ENCODE measurements around the gene UXS1.

The UXS1 gene

DNA sequence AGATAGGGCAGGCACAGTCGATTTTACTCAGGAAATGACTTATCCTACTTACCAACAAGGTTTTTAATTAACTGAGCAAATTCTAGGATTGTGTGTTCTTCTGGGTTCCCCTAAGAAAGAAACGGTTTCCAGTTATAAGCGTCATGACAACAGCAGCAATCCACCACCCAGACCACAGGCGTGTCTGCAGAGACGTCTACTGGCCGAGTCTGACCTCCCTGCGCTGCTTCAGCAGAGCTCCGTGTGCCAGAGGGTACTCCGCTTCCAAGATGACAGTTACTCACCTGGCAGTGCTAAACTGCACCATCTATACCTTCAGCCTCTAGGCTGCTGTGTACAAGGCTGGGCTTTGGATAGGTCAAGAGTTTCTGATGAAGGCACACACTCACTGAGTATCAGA is 95.4 kb downstream of the UXS1 start:
- no peak for ATAC-seq (ENCODE audit: insufficient read depth, low read depth)
- DNase-seq, result no peak
- H4K20me1 ChIP-seq (ENCODE audit: insufficient read depth, low read length), result no peaks in the 10 kb centered on the region

GRCh38 chr2:106098081-106098480 is 96.0 kb downstream of the UXS1 start:
- TF ChIP-seq CTCF (IDR thresholded peaks at IDR 0.05; ENCODE audit: borderline replicate concordance, extremely low read depth, low read length, poor library complexity, severe bottlenecking) (peak; percentile 60), EZH2 (IDR thresholded peaks at IDR 0.05; ENCODE audit: borderline replicate concordance, low read depth, low read length, severe bottlenecking) (no peak)
- no peaks in the 10 kb centered on the region for H3K79me2 ChIP-seq (ENCODE audit: insufficient read depth, low read length)
- H3K4me3 ChIP-seq (ENCODE audit: low read depth in 1 of 2, low read length in 2 of 2), result no peak overlapping the region
- no peaks in the 10 kb centered on the region for H3K9me3 ChIP-seq (ENCODE audit: insufficient read depth, low read length, severe bottlenecking)
- H4K20me1 ChIP-seq (ENCODE audit: insufficient read depth, low read length), result no peaks in the 10 kb centered on the region
- H3K27me3 ChIP-seq (ENCODE audit: insufficient read depth, low read length, poor library complexity), result no peaks in the 10 kb centered on the region
- peak; percentile 27 for DNase-seq
- H3K36me3 ChIP-seq (ENCODE audit: insufficient read depth, low read length), result peaks cover 95% of the 10 kb centered on the region
- ATAC-seq (ENCODE audit: insufficient read depth, low read depth), result no peak
- no peak overlapping the region for H3K9ac ChIP-seq (ENCODE audit: low read depth, low read length)
- H3K4me1 ChIP-seq (ENCODE audit: insufficient read depth, low read length), result peaks cover 25% of the 10 kb centered on the region
- no peak overlapping the region for H3K4me2 ChIP-seq (ENCODE audit: insufficient read depth, low read length)
- no peak overlapping the region for H2AFZ ChIP-seq (ENCODE audit: low read depth, low read length)
- H3K27ac ChIP-seq (ENCODE audit: low read length), result 0 out of 2 replicates have a peak overlapping the region, but pooled peaks have one; percentile 16

More for the DNA sequence above, 95.4 kb downstream of the UXS1 start:
- Histone ChIP-seq H3K4me3 (ENCODE audit: low read depth in 1 of 2, low read length in 2 of 2) (no peak overlapping the region), H3K79me2 (ENCODE audit: insufficient read depth, low read length) (no peaks in the 10 kb centered on the region), H3K4me1 (ENCODE audit: insufficient read depth, low read length) (peaks cover 25% of the 10 kb centered on the region), H2AFZ (ENCODE audit: low read depth, low read length) (no peak overlapping the region), H3K36me3 (ENCODE audit: insufficient read depth, low read length) (peaks cover 95% of the 10 kb centered on the region), H3K4me2 (ENCODE audit: insufficient read depth, low read length) (no peak overlapping the region), H3K27me3 (ENCODE audit: insufficient read depth, low read length, poor library complexity) (no peaks in the 10 kb centered on the region), H3K9ac (ENCODE audit: low read depth, low read length) (no peak overlapping the region), H3K27ac (ENCODE audit: low read length) (no peak overlapping the region), H3K9me3 (ENCODE audit: insufficient read depth, low read length, severe bottlenecking) (no peaks in the 10 kb centered on the region)
- TF ChIP-seq CTCF (IDR thresholded peaks at IDR 0.05; ENCODE audit: borderline replicate concordance, extremely low read depth, low read length, poor library complexity, severe bottlenecking) (no peak), EZH2 (IDR thresholded peaks at IDR 0.05; ENCODE audit: borderline replicate concordance, low read depth, low read length, severe bottlenecking) (no peak)

DNA sequence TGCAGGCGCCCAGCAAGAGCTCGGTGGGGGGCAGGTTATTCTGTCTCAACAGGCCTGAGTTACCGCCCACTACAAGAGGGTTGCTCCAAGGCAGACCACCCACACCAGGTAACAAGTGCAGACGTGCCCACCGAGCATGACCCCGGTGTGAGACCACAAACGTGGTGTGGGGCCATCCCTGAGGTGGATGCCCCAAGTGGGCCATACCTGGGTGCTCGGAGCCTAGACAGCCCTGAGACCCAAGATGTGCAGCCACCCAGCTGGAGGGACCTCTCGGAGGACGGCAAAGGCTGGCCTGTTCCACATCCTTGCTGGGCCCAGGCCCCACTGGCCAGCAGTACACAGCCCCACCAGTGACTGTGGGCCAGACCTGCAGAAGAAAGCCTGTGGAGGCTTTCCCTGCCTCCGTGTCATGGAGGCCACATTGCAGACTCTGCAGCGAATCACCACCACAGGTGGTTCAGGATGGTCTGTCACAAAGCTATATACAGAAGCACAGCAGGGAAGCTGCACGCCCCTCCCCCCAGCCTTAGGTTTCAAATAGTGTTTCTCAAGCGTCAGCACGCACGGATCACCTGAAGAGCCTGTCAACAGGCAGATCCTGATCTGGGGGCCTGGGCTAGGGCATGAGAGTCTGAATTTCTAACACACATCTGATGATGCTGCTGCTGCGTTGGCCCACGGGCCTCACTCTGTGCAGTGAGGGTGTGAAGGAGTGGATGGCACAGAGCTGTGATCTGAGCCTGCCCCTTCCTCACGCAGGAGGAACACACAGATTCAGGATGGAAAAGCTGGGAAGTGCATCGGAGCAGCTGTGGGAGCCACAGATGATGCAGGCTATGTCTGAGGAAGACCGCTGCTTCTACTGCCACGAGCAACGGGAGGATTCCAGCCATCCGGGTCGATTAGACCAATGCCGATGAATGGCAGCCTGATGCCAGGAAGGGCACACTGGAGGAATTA is 96.8 kb downstream of the UXS1 start:
- H3K27ac ChIP-seq (ENCODE audit: low read length), result 0 out of 2 replicates have a peak overlapping the region, but pooled peaks have one; percentile 16
- no peak overlapping the region for H3K4me3 ChIP-seq (ENCODE audit: low read depth in 1 of 2, low read length in 2 of 2)
- peaks cover 95% of the 10 kb centered on the region for H3K36me3 ChIP-seq (ENCODE audit: insufficient read depth, low read length)
- no peaks in the 10 kb centered on the region for H3K79me2 ChIP-seq (ENCODE audit: insufficient read depth, low read length)
- H3K27me3 ChIP-seq (ENCODE audit: insufficient read depth, low read length, poor library complexity), result no peaks in the 10 kb centered on the region
- H3K4me2 ChIP-seq (ENCODE audit: insufficient read depth, low read length), result no peak overlapping the region
- no peak overlapping the region for H3K9ac ChIP-seq (ENCODE audit: low read depth, low read length)
- ATAC-seq (ENCODE audit: insufficient read depth, low read depth) (no peak), DNase-seq (peak; percentile 32)
- no peak overlapping the region for H2AFZ ChIP-seq (ENCODE audit: low read depth, low read length)
- no peaks in the 10 kb centered on the region for H3K9me3 ChIP-seq (ENCODE audit: insufficient read depth, low read length, severe bottlenecking)
- H4K20me1 ChIP-seq (ENCODE audit: insufficient read depth, low read length), result no peaks in the 10 kb centered on the region
- no peak for TF ChIP-seq EZH2 (IDR thresholded peaks at IDR 0.05; ENCODE audit: borderline replicate concordance, low read depth, low read length, severe bottlenecking)
- no peak for TF ChIP-seq CTCF (IDR thresholded peaks at IDR 0.05; ENCODE audit: borderline replicate concordance, extremely low read depth, low read length, poor library complexity, severe bottlenecking)
- peaks cover 25% of the 10 kb centered on the region for H3K4me1 ChIP-seq (ENCODE audit: insufficient read depth, low read length)

Data from DND-41 (cell line).